HL-60 (cell line): ENCODE measurements around the gene SFXN1.

Source experiments
- DNase-seq, 2 experiments: peaks; one replicate each; pipeline ENCODE4 v3.0.0-alpha.2; 2010 to 2020; ENCODE audit warnings: low read depth in 1 of 2, low spot score in 1 of 2
- H3K27ac ChIP-seq: fragments of 250-450 bp; sonication (Bioruptor Pico); replicated peaks from 2 replicates; pipeline ENCODE4 v1.5.1; 2020; ENCODE audit warnings: mild to moderate bottlenecking, moderate library complexity
- H3K27me3 ChIP-seq: fragments of 250-450 bp; sonication (Bioruptor Pico); 2 replicates; pipeline ENCODE4 v1.5.1; 2021; ENCODE audit warnings: mild to moderate bottlenecking, moderate library complexity; ENCODE audit not compliant: insufficient read depth, poor library complexity, severe bottlenecking
- H3K4me3 ChIP-seq: replicated peaks from 2 replicates; pipeline ENCODE4 v1.5.1; 2011; ENCODE audit warnings: mild to moderate bottlenecking, control low read depth, low read length; ENCODE audit not compliant: insufficient read depth
- GABPA ChIP-seq: IDR thresholded peaks from 2 replicates; pipeline ENCODE4 v1.6.1; 2012; ENCODE audit warnings: low read depth
- POLR2AphosphoS5 ChIP-seq: IDR thresholded peaks from 2 replicates; pipeline ENCODE4 v1.6.1; 2012; ENCODE audit warnings: low read depth
- SPI1 ChIP-seq: IDR thresholded peaks from 2 replicates; pipeline ENCODE4 v1.6.1; 2012; ENCODE audit warnings: low read depth, mild to moderate bottlenecking, borderline replicate concordance
- TF ChIP-seq, protein P1 (sequence below): IDR thresholded peaks from one replicate; pipeline ENCODE4 v1.5.1; 2011; ENCODE audit warnings: low read length, control low read depth, inconsistent platforms; ENCODE audit not compliant: insufficient read depth
- TF ChIP-seq, protein P2 (sequence below): IDR thresholded peaks from 2 replicates; pipeline ENCODE4 v1.6.1; 2012; ENCODE audit warnings: low read depth; ENCODE audit not compliant: insufficient replicate concordance

SFXN1 gene

DNA sequence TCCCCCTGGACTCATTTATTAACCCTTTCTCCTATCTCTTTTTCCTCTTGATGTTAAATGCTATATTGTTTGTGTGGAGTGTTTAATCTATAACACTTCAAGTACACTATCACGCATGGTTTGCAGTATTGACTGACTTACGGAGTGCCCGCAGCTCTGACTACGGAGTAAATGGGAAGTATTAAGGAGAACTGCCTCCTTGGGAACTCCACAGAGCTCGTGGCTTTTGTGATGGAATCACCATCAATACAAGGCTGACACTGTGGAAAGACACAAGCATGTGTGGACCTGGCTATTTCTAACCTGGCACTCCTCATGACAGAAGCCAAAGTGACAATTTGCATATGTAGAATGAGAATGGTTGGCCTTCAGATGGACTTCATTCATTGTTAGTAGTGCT, 66.2 kb downstream of the SFXN1 start:
- TF ChIP-seq POLR2AphosphoS5 = no peak
- no peak for TF ChIP-seq GABPA
- no peak for TF ChIP-seq SPI1
- TF ChIP-seq, protein P1, sequence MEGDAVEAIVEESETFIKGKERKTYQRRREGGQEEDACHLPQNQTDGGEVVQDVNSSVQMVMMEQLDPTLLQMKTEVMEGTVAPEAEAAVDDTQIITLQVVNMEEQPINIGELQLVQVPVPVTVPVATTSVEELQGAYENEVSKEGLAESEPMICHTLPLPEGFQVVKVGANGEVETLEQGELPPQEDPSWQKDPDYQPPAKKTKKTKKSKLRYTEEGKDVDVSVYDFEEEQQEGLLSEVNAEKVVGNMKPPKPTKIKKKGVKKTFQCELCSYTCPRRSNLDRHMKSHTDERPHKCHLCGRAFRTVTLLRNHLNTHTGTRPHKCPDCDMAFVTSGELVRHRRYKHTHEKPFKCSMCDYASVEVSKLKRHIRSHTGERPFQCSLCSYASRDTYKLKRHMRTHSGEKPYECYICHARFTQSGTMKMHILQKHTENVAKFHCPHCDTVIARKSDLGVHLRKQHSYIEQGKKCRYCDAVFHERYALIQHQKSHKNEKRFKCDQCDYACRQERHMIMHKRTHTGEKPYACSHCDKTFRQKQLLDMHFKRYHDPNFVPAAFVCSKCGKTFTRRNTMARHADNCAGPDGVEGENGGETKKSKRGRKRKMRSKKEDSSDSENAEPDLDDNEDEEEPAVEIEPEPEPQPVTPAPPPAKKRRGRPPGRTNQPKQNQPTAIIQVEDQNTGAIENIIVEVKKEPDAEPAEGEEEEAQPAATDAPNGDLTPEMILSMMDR = no peak
- TF ChIP-seq, protein P2, sequence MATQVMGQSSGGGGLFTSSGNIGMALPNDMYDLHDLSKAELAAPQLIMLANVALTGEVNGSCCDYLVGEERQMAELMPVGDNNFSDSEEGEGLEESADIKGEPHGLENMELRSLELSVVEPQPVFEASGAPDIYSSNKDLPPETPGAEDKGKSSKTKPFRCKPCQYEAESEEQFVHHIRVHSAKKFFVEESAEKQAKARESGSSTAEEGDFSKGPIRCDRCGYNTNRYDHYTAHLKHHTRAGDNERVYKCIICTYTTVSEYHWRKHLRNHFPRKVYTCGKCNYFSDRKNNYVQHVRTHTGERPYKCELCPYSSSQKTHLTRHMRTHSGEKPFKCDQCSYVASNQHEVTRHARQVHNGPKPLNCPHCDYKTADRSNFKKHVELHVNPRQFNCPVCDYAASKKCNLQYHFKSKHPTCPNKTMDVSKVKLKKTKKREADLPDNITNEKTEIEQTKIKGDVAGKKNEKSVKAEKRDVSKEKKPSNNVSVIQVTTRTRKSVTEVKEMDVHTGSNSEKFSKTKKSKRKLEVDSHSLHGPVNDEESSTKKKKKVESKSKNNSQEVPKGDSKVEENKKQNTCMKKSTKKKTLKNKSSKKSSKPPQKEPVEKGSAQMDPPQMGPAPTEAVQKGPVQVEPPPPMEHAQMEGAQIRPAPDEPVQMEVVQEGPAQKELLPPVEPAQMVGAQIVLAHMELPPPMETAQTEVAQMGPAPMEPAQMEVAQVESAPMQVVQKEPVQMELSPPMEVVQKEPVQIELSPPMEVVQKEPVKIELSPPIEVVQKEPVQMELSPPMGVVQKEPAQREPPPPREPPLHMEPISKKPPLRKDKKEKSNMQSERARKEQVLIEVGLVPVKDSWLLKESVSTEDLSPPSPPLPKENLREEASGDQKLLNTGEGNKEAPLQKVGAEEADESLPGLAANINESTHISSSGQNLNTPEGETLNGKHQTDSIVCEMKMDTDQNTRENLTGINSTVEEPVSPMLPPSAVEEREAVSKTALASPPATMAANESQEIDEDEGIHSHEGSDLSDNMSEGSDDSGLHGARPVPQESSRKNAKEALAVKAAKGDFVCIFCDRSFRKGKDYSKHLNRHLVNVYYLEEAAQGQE = no peak

GRCh38 chr5:175547842-175548241, 69.5 kb downstream of the SFXN1 start:
- no peak overlapping the region for H3K4me3 ChIP-seq
- H3K27ac ChIP-seq = no peak overlapping the region
- H3K27me3 ChIP-seq = no peaks in the 10 kb centered on the region
- TF ChIP-seq GABPA (no peak), SPI1 (no peak), POLR2AphosphoS5 (no peak)
- TF ChIP-seq, protein P2 = no peak
- TF ChIP-seq, protein P1 = no peak
- DNase-seq = no peak

More for the DNA sequence above, 66.2 kb downstream of the SFXN1 start:
- Histone ChIP-seq H3K27me3 (no peaks in the 10 kb centered on the region), H3K27ac (no peak overlapping the region), H3K4me3 (no peak overlapping the region)
- DNase-seq = no peak

- Histone ChIP-seq H3K27ac (no peak overlapping the region), H3K27me3 (no peaks in the 10 kb centered on the region), H3K4me3 (no peak overlapping the region)
- TF ChIP-seq GABPA (no peak), SPI1 (no peak), POLR2AphosphoS5 (no peak)
- TF ChIP-seq, protein P2 = no peak
- TF ChIP-seq, protein P1 = no peak
- no peak for DNase-seq
Observed at GRCh38 chr5:175548626-175549311, 70.4 kb downstream of the SFXN1 start.
